ENCODE data around the gene THRA.
"Not testable (repeated sequence)": the region's sequence is repeated elsewhere in the genome, so short reads cannot be mapped to it uniquely, and the experiment has no call there.

The THRA gene

DNA sequence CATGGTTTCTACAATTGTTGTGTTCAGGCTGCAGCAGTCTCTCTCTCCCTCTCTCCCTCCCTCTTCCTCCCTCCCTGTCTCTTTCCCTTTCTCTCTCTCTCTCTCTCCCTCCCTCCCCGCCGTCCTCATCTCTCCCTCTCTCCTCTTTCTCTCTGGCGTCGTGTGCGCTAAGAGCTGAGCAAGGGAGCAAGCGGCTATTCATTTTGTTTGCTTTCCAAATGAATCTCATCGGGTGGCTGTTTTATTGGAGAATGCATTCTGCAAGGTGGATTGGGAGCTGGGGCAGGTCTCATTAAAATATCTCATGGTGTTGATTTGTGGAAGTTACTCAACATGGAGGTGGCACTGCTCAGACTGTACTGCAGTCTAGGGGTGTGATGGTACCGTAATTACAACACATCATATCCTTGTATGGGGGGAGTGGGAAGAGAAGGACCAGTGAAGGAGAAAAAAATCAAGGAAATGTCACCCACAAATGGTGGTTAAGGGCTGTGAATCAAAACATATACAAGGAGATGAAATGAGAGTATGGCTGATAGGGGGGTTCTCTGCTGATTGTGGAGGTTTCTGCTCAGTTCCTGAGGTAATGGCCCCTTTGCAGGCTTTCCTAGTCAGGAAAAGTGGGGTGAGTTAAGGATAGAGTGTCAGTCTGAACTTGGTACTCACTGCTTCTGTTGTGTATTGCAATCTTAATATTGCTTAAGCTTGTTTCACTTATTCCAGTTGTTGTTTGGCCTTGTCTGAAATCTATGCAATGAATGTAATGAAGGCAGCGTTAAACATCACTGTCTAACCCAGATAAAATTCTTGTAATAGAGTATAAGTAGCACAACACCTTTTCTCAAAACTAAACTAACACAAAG is 61.7 kb downstream of the THRA start:
- Histone ChIP-seq H3K4me2 (peak overlapping the region; percentile 83), H4K20me1 (peaks cover 52% of the 10 kb centered on the region), H3K36me3 (peaks cover 44% of the 10 kb centered on the region), H3K4me1 (peaks cover 32% of the 10 kb centered on the region), H3K9me3 (no peaks in the 10 kb centered on the region), H3K9ac (peak overlapping the region; percentile 99), H3K4me3 (peak overlapping the region; percentile 100), H3K27me3 (no peaks in the 10 kb centered on the region), H3K27ac (no peak overlapping the region)
- no peak for TF ChIP-seq Cebpa-rat (IDR thresholded peaks at IDR 0.05)

DNA sequence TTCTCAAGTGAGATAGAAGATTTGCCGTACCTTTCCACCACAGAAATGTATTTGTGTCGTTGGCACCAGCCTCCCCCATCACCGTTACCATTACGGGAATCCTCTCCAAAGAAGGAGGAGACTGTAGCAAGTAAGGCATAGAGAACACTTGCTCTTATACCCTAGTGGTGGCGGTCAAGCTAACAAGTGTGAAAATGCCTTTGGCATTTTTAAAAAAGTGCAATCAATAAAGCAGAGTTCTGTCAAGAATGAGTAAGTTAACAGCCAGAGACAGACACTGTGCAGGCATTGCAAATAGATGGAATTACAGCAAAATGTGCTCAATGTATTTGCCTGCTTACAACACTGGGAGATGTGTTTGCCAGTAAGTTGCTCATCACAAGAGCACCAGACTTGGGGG is 66.7 kb downstream of the THRA start:
- Histone ChIP-seq H3K27ac (no peak overlapping the region), H3K36me3 (peaks cover 94% of the 10 kb centered on the region), H3K4me3 (no peak overlapping the region), H3K9me3 (no peaks in the 10 kb centered on the region), H4K20me1 (peaks cover 37% of the 10 kb centered on the region), H3K9ac (no peak overlapping the region), H3K27me3 (no peaks in the 10 kb centered on the region), H3K4me2 (no peak overlapping the region), H3K4me1 (peaks cover 13% of the 10 kb centered on the region)
- TF ChIP-seq Cebpa-rat (IDR thresholded peaks at IDR 0.05) = no peak

DNA sequence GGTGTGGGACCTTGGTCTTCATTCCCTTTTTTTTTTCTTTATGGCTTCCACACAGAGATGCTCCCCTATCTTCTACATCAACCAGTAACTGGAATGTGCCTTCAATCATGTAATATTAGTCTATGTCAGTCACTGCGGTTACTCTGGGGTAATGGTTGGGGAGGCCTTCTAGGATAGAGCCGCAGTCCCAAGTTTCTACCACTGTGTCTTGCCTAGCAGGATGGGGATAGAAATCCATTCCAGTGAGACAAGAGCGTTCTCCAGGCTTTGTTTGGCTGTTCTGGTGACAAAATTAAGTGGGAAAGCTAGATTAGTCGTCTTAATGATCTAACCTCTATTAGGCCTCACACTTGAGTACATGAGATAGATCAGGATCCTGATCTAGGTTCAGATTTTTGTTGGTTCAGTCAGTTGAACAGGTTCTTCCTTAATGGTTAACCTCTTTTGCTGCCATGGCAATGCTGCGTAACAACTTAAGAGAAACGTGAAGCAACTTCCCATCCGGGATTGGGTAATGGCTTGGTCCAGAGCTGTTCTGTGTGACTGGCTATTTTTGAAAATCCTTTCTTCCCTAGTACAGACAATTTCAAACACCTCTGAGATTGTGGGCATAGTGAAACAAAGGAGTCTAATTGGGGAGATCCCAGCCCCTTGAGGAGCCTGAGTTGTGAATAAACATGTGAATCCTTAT is 67.7 kb downstream of the THRA start:
- no peak overlapping the region for H3K4me2 ChIP-seq
- no peaks in the 10 kb centered on the region for H3K27me3 ChIP-seq
- H3K27ac ChIP-seq = no peak overlapping the region
- no peak for TF ChIP-seq Cebpa-rat (IDR thresholded peaks at IDR 0.05)
- peaks cover 3% of the 10 kb centered on the region for H3K4me1 ChIP-seq
- no peaks in the 10 kb centered on the region for H3K9me3 ChIP-seq
- H3K4me3 ChIP-seq = no peak overlapping the region
- H3K9ac ChIP-seq = no peak overlapping the region
- H3K36me3 ChIP-seq = peaks cover 100% of the 10 kb centered on the region
- H4K20me1 ChIP-seq = peaks cover 30% of the 10 kb centered on the region

DNA sequence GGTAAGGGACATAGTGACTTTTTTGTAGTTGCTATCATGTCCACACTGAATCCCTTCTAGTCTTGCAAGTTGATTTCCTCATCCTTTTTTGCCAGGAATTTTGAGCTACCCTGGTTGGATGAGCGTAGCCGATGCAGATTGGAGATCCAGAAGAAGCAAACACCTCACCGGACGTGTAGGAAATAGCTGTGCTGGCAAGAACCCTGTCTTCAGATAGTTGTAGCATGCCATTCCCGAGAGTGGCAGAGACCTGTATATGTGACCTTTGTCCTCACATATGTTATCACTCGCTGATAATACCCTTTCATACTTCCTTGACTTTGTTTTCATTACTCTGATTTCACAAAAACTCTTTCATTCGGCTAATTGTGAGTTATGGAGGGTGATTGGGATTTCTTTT is 71.4 kb downstream of the THRA start:
- H4K20me1 ChIP-seq = peaks cover 13% of the 10 kb centered on the region; the same call in 1 of the 2 replicates
- no peak overlapping the region for H3K4me2 ChIP-seq
- no peaks in the 10 kb centered on the region for H3K27me3 ChIP-seq
- H3K4me3 ChIP-seq = no peak overlapping the region
- H3K4me1 ChIP-seq = peaks cover 5% of the 10 kb centered on the region
- no peak overlapping the region for H3K27ac ChIP-seq
- no peak for TF ChIP-seq Cebpa-rat (IDR thresholded peaks at IDR 0.05)
- no peak overlapping the region for H3K9ac ChIP-seq
- H3K36me3 ChIP-seq = peaks cover 88% of the 10 kb centered on the region
- H3K9me3 ChIP-seq = no peaks in the 10 kb centered on the region

DNA sequence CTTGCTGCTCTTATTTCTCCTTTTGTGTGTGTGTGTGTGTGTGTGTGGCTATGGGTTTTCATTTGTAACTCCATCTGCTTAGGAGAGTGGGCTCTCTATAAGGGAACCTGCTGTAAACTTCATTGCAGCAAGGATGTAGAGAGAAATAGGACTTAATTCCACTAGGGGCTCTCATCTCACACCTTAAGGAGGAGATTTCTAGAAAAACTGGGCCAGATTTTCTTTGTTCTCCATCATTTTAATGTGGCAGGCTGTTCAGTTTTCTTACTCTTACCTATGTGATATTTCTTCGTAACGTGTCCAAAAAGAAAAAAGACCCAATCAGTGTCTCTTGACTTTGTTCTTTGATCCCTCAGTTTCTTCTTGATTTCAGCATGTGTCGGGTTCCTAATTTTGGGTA is 73.1 kb downstream of the THRA start:
- no peak overlapping the region for H3K4me3 ChIP-seq
- peaks cover 72% of the 10 kb centered on the region for H3K36me3 ChIP-seq
- no peak overlapping the region for H3K27ac ChIP-seq

DNA sequence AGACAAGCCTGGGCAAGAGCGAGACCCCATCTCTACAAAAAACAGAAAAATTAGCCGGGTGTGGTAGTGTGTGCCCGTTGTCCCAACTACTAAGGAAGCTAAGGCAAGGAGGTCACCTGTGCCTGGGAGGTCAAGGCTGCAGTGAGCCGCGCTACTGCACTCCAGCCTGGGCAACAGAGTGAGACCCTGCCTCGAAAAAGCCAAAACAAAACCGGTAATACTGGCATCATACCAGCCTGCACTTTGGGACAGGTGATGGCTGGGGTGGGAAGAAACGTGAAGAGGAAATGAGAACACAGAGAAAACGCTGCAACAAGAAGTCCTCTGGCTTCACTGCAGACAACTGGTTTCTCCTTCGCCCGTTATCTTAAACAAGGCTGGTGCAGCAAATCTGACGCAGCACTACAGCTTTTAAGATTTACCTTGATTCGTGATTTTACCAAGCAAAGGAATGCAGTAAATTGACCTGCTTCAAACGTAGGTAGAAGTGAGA is 76.8 kb downstream of the THRA start:
- peak overlapping the region; percentile 92 for H3K4me2 ChIP-seq
- peaks cover 66% of the 10 kb centered on the region for H3K36me3 ChIP-seq

More for the DNA sequence above, 73.1 kb downstream of the THRA start:
- H3K4me1 ChIP-seq = peaks cover 11% of the 10 kb centered on the region
- 0 out of 2 replicates have a peak overlapping the region, but pooled peaks have one; percentile 5 for H3K9ac ChIP-seq
- 0 out of 2 replicates have a peak, but pooled peaks cover 6% of the 10 kb centered on the region for H4K20me1 ChIP-seq
- no peak overlapping the region for H3K4me2 ChIP-seq
- H3K27me3 ChIP-seq = no peaks in the 10 kb centered on the region
- no peak for TF ChIP-seq Cebpa-rat (IDR thresholded peaks at IDR 0.05)
- no peaks in the 10 kb centered on the region for H3K9me3 ChIP-seq

DNA sequence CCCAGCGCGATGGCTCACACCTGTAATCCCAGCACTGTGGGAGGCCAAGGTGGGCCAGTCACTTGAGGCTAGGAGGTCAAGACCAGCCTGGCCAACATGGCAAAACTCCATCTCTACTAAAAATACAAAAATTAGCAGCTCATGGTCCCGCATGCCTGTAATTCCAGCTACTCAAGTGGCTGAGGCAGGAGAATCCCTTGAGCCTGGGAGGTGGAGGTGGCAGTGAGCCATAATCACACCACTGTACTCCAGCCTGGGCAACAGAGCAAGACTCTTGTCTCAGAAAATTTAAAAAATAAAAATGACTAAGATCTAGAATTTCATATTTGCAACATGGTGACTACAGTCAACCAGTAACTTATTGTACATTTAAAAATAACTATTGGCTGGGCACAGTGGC is 80.4 kb downstream of the THRA start:
- H3K4me1 ChIP-seq = peaks cover 25% of the 10 kb centered on the region
- not testable (repeated sequence) for H3K4me2 ChIP-seq, H3K9me3 ChIP-seq, H3K27me3 ChIP-seq, H3K9ac ChIP-seq, H3K27ac ChIP-seq, H3K4me3 ChIP-seq
- peaks cover 69% of the 10 kb centered on the region for H3K36me3 ChIP-seq
- peaks cover 31% of the 10 kb centered on the region for H4K20me1 ChIP-seq

More for the DNA sequence above, 76.8 kb downstream of the THRA start:
- TF ChIP-seq Cebpa-rat (IDR thresholded peaks at IDR 0.05) = no peak
- Histone ChIP-seq H4K20me1 (0 out of 2 replicates have a peak, but pooled peaks cover 6% of the 10 kb centered on the region), H3K9ac (peak overlapping the region; percentile 96), H3K27me3 (no peaks in the 10 kb centered on the region), H3K4me1 (peaks cover 25% of the 10 kb centered on the region), H3K4me3 (peak overlapping the region; percentile 78), H3K27ac (peak overlapping the region; percentile 95), H3K9me3 (no peaks in the 10 kb centered on the region)

All from BLaER1 (cell line).